ENCODE data around the gene DUSP7. TPM values are rescaled to one million over a fixed set of nuclear protein-coding genes. Genes with fewer than 3 reads are reported as not detected.

DUSP7 gene
- total RNA-seq, 2 donors from 2014 or later = 9.1 to 34.0 TPM

DNA sequence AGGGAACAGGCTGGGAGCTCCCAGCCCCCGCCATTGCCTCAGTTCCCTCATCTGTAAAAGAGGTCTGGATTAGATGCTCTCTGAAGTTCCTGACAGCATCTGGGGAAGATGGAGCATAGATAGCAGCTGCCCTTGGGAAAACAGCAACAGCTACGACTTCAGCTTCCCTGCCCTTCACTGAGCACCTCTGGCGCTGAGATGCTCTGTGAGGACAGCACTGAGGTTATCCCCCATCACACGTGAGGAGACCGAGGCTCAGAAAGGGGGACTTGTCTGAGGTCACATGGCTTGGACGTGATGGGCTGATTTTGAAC, 49.6 kb downstream of the DUSP7 start:
- intact Hi-C loops (cut with DNase I) = no loop called here
- no peaks in the 10 kb centered on the region for H3K9me3 ChIP-seq
- DNase-seq (ENCODE audit: low spot score) = no peak
- H3K27ac ChIP-seq = no peak overlapping the region
- H3K4me3 ChIP-seq = no peak overlapping the region
- H3K4me1 ChIP-seq (replicated peaks) = peaks cover 4% of the 10 kb centered on the region
- WGBS = 98% methylated on average over 6 of the region's 6 CpGs
- no peaks in the 10 kb centered on the region for H3K27me3 ChIP-seq (replicated peaks; ENCODE audit: insufficient read depth)
- TF ChIP-seq POLR2A (IDR thresholded peaks at IDR 0.05) (no peak), POLR2AphosphoS5 (IDR thresholded peaks at IDR 0.05) (no peak)
- TF ChIP-seq, protein P1, sequence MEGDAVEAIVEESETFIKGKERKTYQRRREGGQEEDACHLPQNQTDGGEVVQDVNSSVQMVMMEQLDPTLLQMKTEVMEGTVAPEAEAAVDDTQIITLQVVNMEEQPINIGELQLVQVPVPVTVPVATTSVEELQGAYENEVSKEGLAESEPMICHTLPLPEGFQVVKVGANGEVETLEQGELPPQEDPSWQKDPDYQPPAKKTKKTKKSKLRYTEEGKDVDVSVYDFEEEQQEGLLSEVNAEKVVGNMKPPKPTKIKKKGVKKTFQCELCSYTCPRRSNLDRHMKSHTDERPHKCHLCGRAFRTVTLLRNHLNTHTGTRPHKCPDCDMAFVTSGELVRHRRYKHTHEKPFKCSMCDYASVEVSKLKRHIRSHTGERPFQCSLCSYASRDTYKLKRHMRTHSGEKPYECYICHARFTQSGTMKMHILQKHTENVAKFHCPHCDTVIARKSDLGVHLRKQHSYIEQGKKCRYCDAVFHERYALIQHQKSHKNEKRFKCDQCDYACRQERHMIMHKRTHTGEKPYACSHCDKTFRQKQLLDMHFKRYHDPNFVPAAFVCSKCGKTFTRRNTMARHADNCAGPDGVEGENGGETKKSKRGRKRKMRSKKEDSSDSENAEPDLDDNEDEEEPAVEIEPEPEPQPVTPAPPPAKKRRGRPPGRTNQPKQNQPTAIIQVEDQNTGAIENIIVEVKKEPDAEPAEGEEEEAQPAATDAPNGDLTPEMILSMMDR (IDR thresholded peaks at IDR 0.05) = no peak
- H3K36me3 ChIP-seq = no peaks in the 10 kb centered on the region

DNA sequence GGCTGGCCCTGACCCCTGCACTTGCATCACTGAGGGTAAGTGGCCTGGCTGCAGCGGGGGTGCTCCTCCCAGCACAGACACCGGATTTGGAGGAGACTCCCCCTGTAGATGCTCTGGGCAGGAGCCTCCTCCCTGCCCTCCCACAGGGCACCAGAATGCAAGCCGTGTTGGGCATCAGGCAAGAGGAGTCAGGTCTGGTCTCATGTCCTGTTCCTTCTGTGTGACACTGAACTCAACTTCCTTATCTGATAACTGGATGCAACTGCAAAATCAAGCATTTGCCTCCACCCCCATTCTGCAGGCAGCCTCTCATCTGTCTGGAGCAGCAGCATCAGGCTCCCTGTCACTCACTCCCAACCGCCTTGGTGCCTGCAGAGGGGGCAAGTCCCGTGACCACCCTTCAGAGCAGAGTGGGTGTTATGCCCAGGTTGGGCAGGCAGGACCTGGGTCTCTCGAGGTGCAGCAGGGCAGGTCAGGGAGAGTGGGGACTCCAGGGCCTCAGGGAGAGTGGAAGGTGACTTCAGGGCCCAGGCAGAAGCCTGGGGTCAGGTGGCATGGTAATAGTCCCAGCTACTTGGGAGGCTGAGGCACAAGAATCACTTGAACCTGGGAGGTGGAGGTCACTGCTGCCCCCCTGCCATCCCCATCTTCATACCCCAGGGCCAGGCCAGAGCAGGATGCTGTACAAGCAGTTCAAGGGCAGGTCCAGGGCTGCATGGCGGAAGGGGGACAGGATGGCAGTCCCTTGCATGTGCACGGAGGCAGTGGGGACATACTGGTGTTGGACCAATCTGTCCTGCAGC, 50.2 kb downstream of the DUSP7 start:
- no peaks in the 10 kb centered on the region for H3K27me3 ChIP-seq (replicated peaks; ENCODE audit: insufficient read depth)
- no peaks in the 10 kb centered on the region for H3K9me3 ChIP-seq
- WGBS = 49% methylated on average over 7 of the region's 8 CpGs
- no peak for TF ChIP-seq POLR2AphosphoS5 (IDR thresholded peaks at IDR 0.05)
- TF ChIP-seq, protein P1 (IDR thresholded peaks at IDR 0.05) = no peak
- no peak for TF ChIP-seq POLR2A (IDR thresholded peaks at IDR 0.05)
- DNase-seq (ENCODE audit: low spot score) = no peak
- intact Hi-C loops (cut with DNase I) = no loop called here
- no peaks in the 10 kb centered on the region for H3K36me3 ChIP-seq
- no peak overlapping the region for H3K27ac ChIP-seq
- no peak overlapping the region for H3K4me3 ChIP-seq
- peaks cover 4% of the 10 kb centered on the region for H3K4me1 ChIP-seq (replicated peaks)

DNA sequence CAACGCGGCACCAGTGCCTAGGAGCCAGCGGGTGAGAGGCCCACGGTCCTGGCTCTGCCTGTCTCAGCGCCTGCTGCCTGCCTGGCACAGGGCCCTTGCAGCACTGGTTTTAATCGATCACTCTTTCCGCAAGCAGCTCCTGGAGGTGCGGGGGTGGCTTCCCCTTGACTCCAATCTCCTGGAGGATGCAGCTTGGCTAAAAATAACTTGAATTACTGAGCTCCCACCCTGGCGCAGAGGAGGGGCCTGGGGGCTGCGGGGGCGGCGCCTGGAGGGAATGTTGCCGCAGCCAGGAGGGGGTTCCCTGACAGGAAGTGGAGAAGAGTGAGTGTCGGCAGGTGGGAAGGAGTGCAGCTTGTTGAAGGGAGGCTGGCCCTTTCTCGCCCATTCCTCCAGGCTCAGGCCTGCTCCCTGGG, 50.8 kb downstream of the DUSP7 start:
- Histone ChIP-seq H3K27ac (no peak overlapping the region), H3K9me3 (no peaks in the 10 kb centered on the region), H3K27me3 (replicated peaks; ENCODE audit: insufficient read depth) (no peaks in the 10 kb centered on the region), H3K36me3 (no peaks in the 10 kb centered on the region), H3K4me3 (no peak overlapping the region), H3K4me1 (replicated peaks) (peaks cover 4% of the 10 kb centered on the region)
- TF ChIP-seq, protein P1 (IDR thresholded peaks at IDR 0.05) = no peak
- TF ChIP-seq POLR2AphosphoS5 (IDR thresholded peaks at IDR 0.05) = no peak
- TF ChIP-seq POLR2A (IDR thresholded peaks at IDR 0.05) = no peak
- intact Hi-C loops (cut with DNase I) = loop anchor here (2.0 kb wide), 1 partner anchor 39 kb away; no protein-coding TSS in a partner anchor
- WGBS = 8% methylated on average over 15 of the region's 15 CpGs
- DNase-seq (ENCODE audit: low spot score) = no peak

DNA sequence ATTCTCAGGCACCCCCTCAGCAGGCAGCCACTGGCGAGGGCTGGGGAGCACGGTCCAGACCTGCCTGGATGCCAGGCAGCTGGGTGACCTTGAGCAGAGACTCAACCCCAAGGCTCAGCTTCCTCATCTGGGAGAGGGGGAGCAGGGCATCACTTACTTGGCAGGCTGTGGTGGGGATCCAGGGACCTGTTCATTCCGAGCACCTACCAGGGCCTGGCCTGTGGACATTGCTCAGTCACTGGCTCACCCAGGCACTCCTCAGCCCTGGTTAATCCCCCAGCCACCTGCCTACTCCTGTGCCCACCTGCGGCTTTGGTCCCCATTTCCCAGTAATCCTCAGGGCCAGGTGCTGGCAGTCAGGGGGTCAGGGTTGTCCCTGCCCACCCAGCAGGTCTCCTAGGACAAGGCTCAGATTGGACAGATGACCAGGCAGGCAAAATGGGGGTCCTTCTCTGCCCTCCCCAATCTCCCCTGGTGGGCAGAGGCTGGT, 51.4 kb downstream of the DUSP7 start:
- peaks cover 4% of the 10 kb centered on the region for H3K4me1 ChIP-seq (replicated peaks)
- TF ChIP-seq POLR2AphosphoS5 (IDR thresholded peaks at IDR 0.05) = no peak
- TF ChIP-seq POLR2A (IDR thresholded peaks at IDR 0.05) = no peak
- TF ChIP-seq, protein P1 (IDR thresholded peaks at IDR 0.05) = no peak
- no peak overlapping the region for H3K4me3 ChIP-seq
- no peaks in the 10 kb centered on the region for H3K9me3 ChIP-seq
- no peaks in the 10 kb centered on the region for H3K36me3 ChIP-seq
- no peak for DNase-seq (ENCODE audit: low spot score)
- 91% methylated on average over 4 of the region's 4 CpGs for WGBS
- no peak overlapping the region for H3K27ac ChIP-seq
- intact Hi-C loops (cut with DNase I) = loop anchor here (2.0 to 5.0 kb wide), 3 partner anchors 40 to 337 kb away; no protein-coding TSS in a partner anchor
- H3K27me3 ChIP-seq (replicated peaks; ENCODE audit: insufficient read depth) = no peaks in the 10 kb centered on the region
